Jurkat, Clone E6-1 (cell line): ENCODE results near the gene EBF3.

Experiments used
- DNase-seq: peaks from one replicate; pipeline ENCODE4 v3.0.0-alpha.2; 2011; ENCODE audit warnings: low read depth, low spot score
- H3K4me3 ChIP-seq: 2 replicates; pipeline ENCODE4 v1.5.1; 2011; ENCODE audit warnings: mild to moderate bottlenecking, low read length, control low read depth, moderate library complexity

The EBF3 gene

GRCh38 chr10:129962031-129962871, 1.8 kb downstream of the EBF3 start:
- H3K4me3 ChIP-seq, result no peak overlapping the region

GRCh38 chr10:129961157-129961701, 2.8 kb downstream of the EBF3 start:
- no peak for DNase-seq
- no peak overlapping the region for H3K4me3 ChIP-seq

More at GRCh38 chr10:129962031-129962871, 1.8 kb downstream of the EBF3 start:
- DNase-seq, result no peak

- H3K4me3 ChIP-seq, result no peak overlapping the region
Measured at GRCh38 chr10:129960481-129961156, 3.5 kb downstream of the EBF3 start.

GRCh38 chr10:129959544-129960480, 4.3 kb downstream of the EBF3 start:
- H3K4me3 ChIP-seq, result no peak overlapping the region
- no peak for DNase-seq

More at GRCh38 chr10:129960481-129961156, 3.5 kb downstream of the EBF3 start:
- no peak for DNase-seq

- no peak for DNase-seq
Measured at GRCh38 chr10:129958629-129959543, 5.2 kb downstream of the EBF3 start.

GRCh38 chr10:129958148-129958628, 5.9 kb downstream of the EBF3 start:
- H3K4me3 ChIP-seq, result no peak overlapping the region
- DNase-seq, result no peak

More at GRCh38 chr10:129958629-129959543, 5.2 kb downstream of the EBF3 start:
- no peak overlapping the region for H3K4me3 ChIP-seq

GRCh38 chr10:129956876-129957673, 7.0 kb downstream of the EBF3 start:
- no peak overlapping the region for H3K4me3 ChIP-seq
- DNase-seq, result no peak

GRCh38 chr10:129956286-129956670, 7.8 kb downstream of the EBF3 start:
- no peak overlapping the region for H3K4me3 ChIP-seq
- DNase-seq, result no peak

- no peak for DNase-seq
- no peak overlapping the region for H3K4me3 ChIP-seq
Measured at GRCh38 chr10:129955601-129956285, 8.3 kb downstream of the EBF3 start.

GRCh38 chr10:129954492-129955315, 9.4 kb downstream of the EBF3 start:
- no peak for DNase-seq
- no peak overlapping the region for H3K4me3 ChIP-seq

GRCh38 chr10:129953119-129954051, 10.7 kb downstream of the EBF3 start:
- no peak for DNase-seq
- no peak overlapping the region for H3K4me3 ChIP-seq

GRCh38 chr10:129952378-129953118, 11.5 kb downstream of the EBF3 start:
- DNase-seq, result no peak
- H3K4me3 ChIP-seq, result no peak overlapping the region

- DNase-seq, result no peak
- H3K4me3 ChIP-seq, result no peak overlapping the region
Measured at GRCh38 chr10:129951970-129952265, 12.2 kb downstream of the EBF3 start.
